Pulmonary artery endothelial cell (primary cell): Measurements from ENCODE around the gene CDK3. TPM values are rescaled to one million over a fixed set of nuclear protein-coding genes. Genes with fewer than 3 reads are reported as not detected.
A peak's percentile ranks its signal among the peaks of the same experiment; 100 is the strongest.
"Not testable (repeated sequence)": the region's sequence is repeated elsewhere in the genome, so short reads cannot be mapped to it uniquely, and the experiment has no call there.

Experiments
- DNase-seq: peaks from one replicate; pipeline ENCODE4 v3.0.0-alpha.2; 2011; ENCODE audit warnings: low read depth, low spot score
- total RNA-seq: library from RNA; depleted of rRNA; stranded (reverse); fragments of >200 nt; gene quantifications from 2 replicates; pipeline ENCODE4 v1.2.3, GENCODE V29; 2014

CDK3 gene
- total RNA-seq, 1 donor from 2014 or later, result 1.1 TPM

DNA sequence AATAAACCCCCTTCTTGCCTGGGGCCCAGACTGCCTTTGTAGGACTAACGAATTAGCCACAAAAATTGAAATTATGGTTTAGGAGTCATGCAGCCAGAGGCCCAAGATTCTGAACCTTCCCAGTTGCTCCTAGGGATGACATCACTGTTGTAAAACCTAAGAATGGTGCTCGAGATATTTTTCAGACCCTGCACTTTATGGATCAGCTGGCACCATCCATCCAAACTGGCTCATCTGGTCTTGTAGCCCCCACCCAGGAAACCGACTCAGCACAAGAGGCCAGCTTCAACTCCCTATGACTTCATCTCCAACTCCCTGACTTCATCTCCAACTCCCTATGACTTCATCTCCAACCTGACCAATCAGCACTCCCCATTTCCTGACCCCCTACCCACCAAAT is 37.4 kb downstream of the CDK3 start:
- DNase-seq, result no peak

DNA sequence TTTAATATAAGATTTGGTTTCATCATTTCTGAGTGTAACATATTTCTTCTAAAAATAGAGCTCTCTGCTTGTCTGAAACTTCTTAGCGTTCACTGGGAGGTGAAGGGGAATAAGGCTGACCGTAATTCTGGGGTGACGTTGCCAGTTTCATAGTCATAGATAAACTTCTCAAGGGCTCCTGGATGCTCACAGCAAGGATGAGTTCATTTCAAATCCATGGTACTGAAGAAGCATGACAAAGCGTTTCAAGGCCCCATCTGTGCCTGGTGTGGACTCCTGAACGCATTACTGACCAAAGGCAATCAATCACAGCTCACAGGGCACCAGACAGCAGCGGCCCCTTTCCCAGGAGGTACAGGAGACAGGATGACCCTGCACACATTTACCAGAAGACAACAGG is 38.5 kb downstream of the CDK3 start:
- no peak for DNase-seq

- no peak for DNase-seq
Measured at GRCh38 chr17:76040376-76040775, 39.7 kb downstream of the CDK3 start.

- not testable (repeated sequence) for DNase-seq
Measured at GRCh38 chr17:76042868-76043267, 42.2 kb downstream of the CDK3 start.

- DNase-seq, result not testable (repeated sequence)
Measured at GRCh38 chr17:76044475-76045007, 43.9 kb downstream of the CDK3 start.

DNA sequence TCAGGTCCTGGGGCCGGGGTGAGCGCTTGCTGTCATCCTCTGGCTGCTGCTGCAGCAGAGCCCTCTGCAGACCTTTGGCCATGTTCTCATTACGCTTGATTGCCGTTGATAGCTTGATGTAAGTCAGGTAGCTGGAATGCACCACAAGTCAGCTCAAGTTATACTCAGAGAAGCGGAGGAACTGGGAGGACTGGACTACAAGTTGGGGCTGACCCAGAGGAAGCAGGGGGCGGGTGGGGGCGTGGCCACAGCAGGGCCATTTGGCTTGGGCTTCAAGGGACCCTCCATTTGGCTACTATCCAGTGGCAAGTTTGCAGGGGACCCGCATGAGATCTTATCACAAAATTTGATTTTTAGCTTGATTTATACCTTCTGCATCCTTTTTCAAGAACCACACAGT is 45.4 kb downstream of the CDK3 start:
- no peak for DNase-seq

DNA sequence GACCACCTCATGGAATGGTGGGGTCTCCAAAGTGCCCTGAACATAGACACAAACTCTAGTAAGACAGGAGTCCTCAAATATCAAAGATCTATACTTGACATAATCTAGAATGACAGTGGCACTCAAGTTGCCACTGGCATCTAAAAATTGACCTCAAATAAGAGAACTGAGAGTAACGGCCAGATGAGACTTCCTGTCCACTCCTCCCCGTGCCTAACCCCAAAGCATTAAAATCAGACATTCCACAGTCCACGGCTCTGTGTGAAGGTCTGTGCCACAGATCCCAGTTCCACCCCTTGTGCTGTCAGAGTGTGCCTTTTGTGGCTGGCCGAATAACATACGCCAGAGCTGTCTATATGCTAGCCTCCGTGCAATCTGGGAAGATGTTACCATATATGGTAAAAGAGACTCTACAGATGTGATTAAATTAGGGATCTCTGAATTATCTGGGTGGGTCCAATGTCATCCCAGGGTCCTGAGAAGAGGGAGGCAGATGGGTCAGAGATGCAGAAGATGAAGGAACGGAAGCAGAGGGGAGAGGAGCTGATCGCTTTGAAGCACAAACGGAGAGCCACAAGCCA is 47.5 kb downstream of the CDK3 start:
- DNase-seq, result no peak

GRCh38 chr17:76048711-76049110 is 48.1 kb downstream of the CDK3 start:
- no peak for DNase-seq

DNA sequence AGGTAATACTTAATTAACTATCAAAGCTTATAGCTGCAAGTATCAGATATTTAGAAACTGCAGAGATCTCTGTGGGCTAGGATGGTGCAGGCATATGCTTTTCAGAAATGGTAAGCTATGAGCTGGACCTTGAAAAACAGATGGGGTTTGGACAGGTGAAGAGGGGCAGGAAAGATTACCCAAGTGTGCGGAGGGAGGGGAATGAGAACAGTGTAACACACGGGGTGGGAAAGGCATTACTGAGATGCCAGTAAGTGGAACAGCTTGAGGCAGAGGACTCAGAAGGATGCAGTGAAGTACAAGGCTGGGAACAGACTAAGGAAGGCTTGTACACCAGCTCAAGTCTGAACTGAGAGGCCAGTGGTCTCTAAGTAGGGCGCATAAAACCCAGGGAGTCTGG is 48.6 kb downstream of the CDK3 start:
- no peak for DNase-seq

DNA sequence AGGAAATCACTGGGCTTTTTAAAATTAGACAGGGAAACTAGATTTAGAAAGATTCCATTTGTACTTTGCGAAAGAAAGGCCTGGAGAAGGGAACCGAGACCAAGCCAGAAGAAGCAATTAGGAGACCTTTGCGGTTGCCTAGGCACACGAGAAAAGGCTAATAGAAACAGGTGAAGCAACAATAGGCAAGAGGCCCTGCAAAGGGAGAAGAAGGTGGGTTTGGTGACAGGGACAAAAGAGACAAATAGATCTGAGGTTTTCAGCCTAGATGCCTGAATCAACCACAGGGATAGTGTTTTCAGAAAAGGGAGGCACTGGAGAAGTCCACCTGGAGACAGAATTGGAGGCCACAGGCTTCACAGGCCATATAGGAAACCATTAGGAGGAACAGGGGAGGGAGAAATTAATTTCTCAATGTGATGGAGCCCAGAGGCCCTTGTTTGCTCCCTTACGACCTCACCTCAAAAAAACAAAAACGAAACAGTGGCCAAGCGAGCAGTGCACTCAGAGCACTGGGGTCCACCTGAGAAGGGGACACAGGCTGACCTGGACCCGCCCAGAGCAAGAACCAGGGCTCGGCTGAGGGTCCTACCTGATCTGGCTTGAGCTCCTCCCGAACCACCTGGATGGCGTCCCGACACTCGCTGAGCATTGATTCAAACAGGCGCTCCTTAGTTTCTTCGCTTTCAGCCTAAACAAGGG is 49.3 kb downstream of the CDK3 start:
- no peak for DNase-seq

GRCh38 chr17:76050538-76051467 is 50.1 kb downstream of the CDK3 start:
- DNase-seq, result no peak

GRCh38 chr17:76051561-76051960 is 50.9 kb downstream of the CDK3 start:
- DNase-seq, result no peak

GRCh38 chr17:76053246-76054111 is 52.8 kb downstream of the CDK3 start:
- DNase-seq, result peak; percentile 57

GRCh38 chr17:76054112-76054476 is 53.4 kb downstream of the CDK3 start:
- DNase-seq, result no peak

Other genes starting within 250 kb of the CDK3 start
- 93.3 and 120 TPM in 2 replicates for gene GALK1, start 235.7 kb upstream of the CDK3 start, total RNA-seq
- gene UNK, start 216.0 kb upstream of the CDK3 start, total RNA-seq, result 7.6 and 10.2 TPM in 2 replicates
- gene UNC13D, start 156.5 kb upstream of the CDK3 start, total RNA-seq, result 7.3 and 7.6 TPM in 2 replicates
- 21.0 and 28.5 TPM in 2 replicates for gene WBP2, start 145.5 kb upstream of the CDK3 start, total RNA-seq
- 30.6 and 56.0 TPM in 2 replicates for gene TRIM47, start 122.3 kb upstream of the CDK3 start, total RNA-seq
- 32.2 and 32.6 TPM in 2 replicates for gene TRIM65, start 103.9 kb upstream of the CDK3 start, total RNA-seq
- 31.9 and 38.7 TPM in 2 replicates for gene MRPL38, start 96.0 kb upstream of the CDK3 start, total RNA-seq
- 6.9 and 10.4 TPM in 2 replicates for gene FBF1, start 59.8 kb upstream of the CDK3 start, total RNA-seq
- 65.8 and 75.8 TPM in 2 replicates for gene ACOX1, start 21.7 kb upstream of the CDK3 start, total RNA-seq
- gene TEN1, start 21.6 kb upstream of the CDK3 start, total RNA-seq, result 16.3 and 25.8 TPM in 2 replicates
- gene EVPL, start 26.5 kb downstream of the CDK3 start, total RNA-seq, result not detected in 2 replicates
- gene SRP68, start 71.7 kb downstream of the CDK3 start, total RNA-seq, result 35.2 and 44.1 TPM in 2 replicates
- gene GALR2, start 73.9 kb downstream of the CDK3 start, total RNA-seq, result 0.07 TPM in 1 of 2 replicates, not detected in the other
- not detected in 2 replicates for gene ZACN, start 78.3 kb downstream of the CDK3 start, total RNA-seq
- 82.1 and 89.1 TPM in 2 replicates for gene EXOC7, start 102.9 kb downstream of the CDK3 start, total RNA-seq
- not detected in 2 replicates for gene FOXJ1, start 140.4 kb downstream of the CDK3 start, total RNA-seq
- 0.04 and 0.26 TPM in 2 replicates for gene RNF157, start 239.6 kb downstream of the CDK3 start, total RNA-seq